Stimulated activated CD8-positive, alpha-beta memory T cell treated with anti-CD3 and anti-CD28 coated beads, Interleukin-12 subunit alpha, Interleukin-12 subunit beta, amount 100 ng/mL, for 24 hours (primary cell): ENCODE measurements around the gene ULK2.

Source experiments
- DNase-seq: peaks from one replicate; pipeline ENCODE4 v3.0.0-alpha.2; 2020; ENCODE audit errors: extremely low read depth

ULK2 gene

GRCh38 chr17:19747159-19747719, 120.5 kb downstream of the ULK2 start:
- DNase-seq, result no peak

DNA sequence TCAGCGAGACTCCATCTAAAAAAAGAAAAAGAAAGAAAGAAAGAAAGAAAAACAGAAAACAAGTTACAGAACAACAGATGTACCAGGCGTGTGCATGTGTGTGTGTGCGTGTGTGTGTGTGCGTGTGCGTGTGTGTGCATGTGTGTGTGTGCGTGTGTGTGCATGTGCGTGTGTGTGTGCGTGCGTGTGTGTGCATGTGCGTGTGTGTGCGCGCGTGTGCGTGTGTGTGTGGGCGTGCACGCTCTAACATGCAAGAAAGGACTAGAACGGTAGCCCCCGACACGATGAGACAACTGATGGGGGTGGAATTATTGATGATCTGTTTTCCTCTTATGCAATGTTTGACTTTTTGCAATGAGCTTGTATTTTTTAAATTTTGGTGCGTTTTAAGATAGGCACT, 121.2 kb downstream of the ULK2 start:
- no peak for DNase-seq

GRCh38 chr17:19744922-19745757, 122.6 kb downstream of the ULK2 start:
- DNase-seq, result peak; percentile 61

GRCh38 chr17:19744492-19744891, 123.2 kb downstream of the ULK2 start:
- no peak for DNase-seq

DNA sequence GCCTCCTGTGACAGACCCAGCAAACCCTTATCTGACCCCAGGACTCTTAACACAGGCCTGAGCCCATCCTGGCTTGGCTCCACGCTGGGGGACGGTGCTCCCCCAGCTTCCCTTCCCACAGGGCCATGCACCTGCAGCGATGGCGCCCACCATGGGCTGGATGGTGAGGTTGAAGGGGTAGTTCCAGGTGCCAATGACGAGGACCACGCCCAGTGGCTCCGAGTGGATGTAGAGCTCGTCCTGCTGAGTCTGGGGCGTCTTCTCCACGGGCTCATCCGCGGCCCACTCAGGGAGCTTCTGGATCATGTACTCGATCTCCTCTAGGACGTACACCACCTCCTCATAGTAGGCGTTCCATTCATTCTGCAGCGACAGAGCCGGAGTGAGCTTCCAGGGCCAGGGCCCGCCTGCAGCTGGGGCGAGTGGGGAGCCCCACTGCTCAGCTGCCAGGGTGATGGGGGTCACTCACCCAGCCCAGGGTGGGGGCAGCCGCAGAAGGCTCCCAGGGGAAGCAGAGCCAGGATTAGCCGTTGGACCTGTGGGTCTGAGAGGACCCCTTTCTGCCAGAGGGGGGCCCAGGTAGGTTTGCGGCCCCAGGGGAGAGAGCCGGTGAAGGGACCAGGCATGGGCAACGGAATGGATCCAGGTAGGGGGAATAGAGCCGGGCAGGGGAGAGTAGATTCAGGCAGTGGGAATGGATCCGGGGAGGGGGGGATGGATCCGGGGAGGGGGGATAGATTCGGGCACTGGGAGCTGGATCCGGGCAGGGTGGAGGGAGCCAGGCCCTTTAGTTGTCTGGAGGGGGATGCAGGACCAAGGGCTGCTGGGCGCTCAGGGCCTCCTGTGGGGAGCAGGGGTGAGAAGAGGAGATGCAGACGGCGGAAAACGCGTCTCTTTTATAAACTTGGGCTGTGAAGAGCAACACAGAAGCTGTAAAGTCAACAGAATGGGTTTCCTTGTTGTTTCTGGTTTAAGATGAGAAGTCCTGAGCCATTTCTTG, 124.3 kb downstream of the ULK2 start:
- DNase-seq, result no peak

DNA sequence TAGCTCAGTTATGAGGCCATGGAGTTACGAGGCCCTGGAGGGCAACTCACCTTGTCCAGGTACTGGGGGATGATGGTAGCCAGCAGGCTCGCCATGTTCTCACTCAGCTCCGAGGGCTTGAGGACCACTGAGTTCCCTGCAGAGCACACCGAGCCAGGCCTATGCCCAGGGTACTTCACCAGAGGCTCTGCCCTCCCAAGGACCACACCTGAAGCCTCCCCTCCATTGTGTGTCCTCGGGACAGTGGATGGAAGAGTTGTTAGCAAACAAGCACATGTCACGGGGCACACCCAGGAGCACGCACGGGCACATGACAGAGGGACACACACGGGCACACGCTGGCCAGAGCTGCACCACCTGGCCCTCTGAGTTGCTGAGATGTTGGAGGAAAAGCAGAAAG, 125.2 kb downstream of the ULK2 start:
- no peak for DNase-seq

DNA sequence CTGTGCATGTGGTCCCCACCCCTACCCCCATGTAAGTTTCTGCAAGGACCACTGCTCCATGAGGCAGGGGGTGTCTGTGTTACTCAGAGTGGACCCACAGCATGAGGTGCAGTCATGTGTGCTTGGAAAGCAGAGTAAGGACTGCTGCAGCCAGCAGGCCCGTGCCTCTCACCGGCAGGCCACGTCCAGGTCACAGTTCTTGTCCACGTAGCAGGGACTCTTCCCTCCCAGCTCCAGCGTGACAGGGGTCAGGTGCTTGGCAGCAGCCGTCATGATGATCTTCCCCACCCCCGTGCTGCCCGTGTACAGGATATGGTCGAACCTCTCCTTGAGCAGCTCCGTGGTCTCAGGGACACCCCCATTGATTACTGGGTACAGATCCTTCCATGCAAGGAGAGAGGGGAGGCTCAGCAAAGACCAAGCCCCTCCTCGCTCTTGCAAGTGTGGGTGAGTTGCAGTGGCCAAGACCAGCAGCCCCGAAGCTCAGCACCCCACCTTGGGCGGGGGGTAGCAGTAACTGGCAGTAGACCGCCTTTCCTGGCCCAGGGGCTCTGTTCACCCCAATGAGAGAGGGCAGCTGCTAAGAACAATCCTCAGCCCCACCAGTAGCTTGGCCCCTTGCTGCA, 125.8 kb downstream of the ULK2 start:
- DNase-seq, result no peak

DNA sequence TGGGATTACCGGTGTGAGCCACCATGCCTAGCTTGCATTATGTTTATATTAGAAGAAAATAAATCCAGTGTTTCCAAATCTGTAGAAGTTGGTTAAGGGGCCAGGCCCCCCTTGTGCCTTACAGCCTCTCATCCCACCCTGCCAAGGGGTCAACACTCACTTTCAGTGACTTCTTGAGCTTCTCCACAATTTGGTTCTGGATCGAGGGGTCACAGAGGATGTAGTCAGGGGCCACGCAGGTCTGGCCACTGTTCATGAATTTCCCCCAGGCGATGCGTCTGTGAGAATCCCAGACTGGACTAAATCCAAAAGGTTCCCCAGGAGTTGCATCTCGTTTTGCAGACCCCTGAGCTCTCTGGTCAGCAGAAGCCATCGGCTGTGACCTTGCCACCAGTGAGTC, 126.8 kb downstream of the ULK2 start:
- DNase-seq, result no peak

DNA sequence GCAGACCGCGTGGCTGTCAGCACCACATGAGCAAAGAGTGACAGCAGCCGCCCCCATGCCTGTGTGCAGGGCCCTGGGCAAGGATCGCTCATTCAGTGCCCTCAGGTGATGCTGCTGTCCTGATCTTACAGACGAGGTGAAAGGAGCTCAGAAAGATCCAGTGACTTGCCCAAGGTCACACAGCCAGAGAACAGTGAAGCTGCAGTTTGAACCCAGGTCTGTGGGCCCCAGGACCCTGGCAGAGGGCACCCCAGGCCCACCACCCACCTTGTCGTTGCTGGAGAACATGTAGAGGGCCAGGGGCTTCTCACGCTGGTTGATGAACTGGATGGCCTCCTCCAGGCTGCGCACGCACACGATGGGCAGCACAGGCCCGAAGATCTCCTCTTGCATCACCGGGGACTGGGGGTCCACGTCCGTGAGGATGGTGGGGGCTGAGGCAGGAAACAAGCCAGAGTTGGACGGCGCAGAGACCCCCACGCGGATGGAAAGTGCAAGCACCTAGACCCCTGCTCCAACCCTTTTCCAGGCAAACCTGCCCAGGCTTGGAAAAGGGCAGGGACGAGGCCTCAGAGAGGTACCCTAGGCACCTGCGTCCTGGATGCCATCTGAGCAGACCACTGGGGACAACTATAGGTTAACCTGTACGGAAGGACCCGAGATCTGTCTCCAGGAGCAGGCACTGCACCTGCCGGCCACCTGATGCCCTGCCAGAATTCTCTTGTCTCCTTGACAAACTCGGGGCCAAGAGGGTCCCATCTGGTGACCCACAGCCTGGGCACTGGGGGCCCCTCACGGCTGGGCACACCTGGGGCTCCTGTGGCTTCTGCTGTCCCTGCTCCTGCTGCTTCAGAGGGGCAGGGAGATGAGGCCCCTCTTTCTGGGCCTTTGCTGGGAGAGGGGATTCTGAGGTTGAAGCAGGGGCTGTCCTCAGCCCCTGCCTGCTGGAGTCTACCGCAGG, 128.2 kb downstream of the ULK2 start:
- DNase-seq, result no peak

- DNase-seq, result no peak
These were observed 129.0 kb downstream of the ULK2 start for GRCh38 chr17:19738757-19739156.

DNA sequence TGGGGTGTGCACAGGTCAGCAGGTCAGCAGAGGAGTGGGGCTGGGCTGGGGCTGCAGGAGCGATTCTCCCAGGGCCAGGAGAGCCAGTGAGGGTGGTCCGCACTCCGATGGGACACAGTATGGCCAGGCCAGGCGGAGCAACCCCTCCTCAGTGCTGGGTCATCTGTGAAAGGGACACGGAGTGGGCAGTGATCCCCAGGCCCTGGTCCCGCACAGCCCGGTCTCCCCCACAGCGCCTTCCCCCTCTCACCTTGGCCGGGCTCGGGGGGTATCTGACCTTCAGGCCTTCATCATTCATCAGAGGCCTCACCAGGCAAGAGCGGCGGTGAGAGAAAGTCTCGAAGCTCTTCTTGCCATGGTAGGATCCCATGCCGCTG, 129.7 kb downstream of the ULK2 start:
- DNase-seq, result no peak

DNA sequence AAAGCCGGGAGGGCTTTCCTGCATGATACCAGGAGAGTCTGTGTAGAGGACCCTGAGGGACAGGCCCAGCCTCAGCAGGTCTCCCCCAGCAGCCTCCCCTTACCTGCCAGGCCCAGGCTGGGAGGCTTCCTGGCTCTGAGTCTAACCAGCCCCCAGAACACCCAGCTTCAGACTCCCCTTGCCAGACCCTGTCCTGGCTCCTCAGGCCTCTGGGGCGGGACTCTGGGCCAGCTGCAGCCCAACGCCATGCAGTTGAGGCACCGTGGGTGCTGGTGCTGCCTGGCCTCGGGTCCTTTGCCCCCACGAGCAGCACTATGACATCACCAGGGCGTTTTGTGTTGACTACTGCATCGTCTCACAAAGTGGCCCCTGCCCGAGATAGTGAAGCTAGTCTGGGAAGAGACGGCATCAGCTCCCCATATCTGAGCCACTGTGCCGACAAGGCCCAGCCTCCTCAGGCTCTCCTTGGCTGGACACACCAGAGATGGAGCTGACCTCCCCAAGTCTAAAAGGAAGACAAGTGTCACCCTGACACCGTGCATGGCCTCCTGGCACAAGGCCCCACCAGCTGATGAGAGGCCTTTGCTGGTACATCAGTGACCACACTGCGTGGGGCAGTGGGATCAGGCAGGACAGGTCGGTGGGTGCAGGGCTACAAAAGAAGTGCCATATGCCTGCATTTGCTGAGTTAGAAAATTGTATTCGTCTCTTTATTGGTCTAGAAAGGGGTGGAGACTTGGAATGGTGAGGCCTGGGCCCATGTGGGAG, 130.2 kb downstream of the ULK2 start:
- DNase-seq, result no peak

DNA sequence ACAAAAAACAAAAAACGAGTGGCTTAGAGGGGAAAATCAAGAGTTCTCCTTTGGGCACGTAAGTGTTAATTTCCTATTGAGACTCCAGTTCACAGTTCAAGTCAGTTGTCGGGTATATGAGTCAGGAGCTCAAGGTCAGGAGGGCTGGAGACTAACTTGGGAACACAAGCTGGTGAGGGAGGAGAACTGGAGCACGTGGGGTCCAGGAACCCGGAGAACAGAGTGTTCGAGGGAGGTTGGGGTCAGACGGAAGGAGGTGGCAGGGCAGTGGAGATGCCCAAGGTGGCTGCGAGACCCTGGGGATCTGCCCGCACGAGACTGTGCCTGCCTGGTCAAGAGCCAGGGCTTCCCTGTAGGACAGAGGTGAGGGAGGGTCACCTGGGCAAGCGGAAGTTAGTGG, 131.7 kb downstream of the ULK2 start:
- no peak for DNase-seq

- no peak for DNase-seq
These were observed 133.7 kb downstream of the ULK2 start for GRCh38 chr17:19733953-19734526.

DNA sequence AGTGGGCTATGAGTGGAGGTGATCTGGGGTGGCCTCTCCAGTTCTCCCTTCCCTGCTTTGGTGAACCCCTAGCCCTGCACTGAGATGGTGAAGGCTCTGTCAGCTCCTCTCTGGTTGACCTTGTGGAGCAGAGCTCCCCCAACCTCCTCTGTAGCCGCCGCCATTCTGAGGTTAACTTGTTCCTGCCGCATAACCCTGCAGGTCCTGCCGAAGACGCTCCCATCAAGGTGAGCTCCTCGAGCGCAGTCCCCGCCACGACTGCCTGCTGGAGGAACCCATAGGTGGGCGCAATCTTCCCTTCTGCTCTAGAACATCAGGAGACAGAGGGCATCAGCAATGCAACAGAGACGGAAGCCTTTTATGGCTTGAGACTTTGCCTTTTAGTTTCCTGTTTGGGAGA, 136.1 kb downstream of the ULK2 start:
- no peak for DNase-seq

DNA sequence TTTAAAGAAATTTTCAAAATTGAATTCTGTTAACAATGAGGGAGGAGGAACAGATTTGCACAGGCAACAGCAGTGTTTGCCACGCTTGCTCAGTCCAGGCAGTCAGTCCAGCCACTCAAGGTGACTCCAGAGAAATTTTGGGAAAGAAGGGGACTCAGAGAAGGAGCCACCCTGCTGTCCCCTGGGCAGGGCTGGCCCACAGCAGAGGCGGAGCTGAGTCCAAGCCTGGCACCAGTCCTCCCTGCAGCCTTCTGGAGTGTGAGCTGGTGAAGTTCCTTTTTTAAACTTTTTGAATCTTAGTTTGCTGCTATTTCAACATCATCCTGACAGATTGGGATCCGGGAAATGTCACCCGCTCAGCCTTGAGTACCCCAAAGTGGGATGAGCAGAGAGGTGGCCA, 136.9 kb downstream of the ULK2 start:
- DNase-seq, result no peak

DNA sequence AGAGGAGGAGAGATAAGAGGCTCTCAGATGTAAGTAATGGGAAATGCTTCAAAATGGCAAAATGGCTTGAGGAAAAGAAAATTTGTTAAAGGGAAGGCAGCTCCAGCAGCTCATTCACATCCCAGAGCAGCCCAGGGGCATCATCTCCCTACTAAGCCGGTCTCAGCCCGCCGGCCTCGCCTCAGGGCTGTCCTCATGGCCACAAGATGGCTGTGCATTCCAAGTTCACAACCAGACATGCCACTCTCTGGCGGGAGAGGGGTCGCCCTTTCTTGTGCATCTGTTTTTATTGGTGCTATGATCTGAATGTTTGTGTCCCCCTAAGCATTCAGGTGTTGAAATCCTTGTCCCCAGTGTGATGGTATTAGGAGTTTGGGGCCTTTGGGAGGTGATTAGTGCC, 137.8 kb downstream of the ULK2 start:
- DNase-seq, result no peak

- DNase-seq, result no peak
These were observed 139.6 kb downstream of the ULK2 start for GRCh38 chr17:19728084-19728495.

DNA sequence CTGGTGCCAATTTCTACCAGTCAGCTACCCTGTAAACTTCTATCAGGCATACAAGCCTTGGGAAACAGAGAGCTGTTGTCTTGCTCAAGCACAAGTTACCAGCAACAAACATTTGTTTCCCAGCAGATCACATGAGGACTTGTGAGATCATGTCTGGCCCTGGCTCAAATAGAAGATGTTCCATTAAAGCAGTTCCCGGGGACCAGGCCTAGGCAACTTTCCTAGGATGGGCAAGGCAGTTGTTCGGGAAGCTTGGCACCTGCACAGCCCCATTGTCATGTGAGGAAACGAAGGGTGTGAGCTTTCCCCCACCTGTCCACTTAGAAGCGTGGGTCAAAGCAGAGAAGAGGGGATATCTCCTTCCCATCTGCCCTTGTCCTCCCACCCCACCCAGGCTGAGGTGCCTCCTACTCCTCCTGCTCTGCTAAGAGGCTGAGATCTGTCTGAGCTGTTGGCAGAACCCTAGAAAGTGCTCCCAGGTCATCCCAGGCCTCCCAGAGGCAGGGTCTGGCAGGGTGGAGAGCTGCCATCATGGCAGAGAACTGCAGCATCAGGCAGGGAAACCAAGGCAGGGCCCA, 140.1 kb downstream of the ULK2 start:
- DNase-seq, result no peak
